Mammary epithelial cell (primary cell): ENCODE data around the gene ROBO1.

ENCODE experiments used
- CTCF ChIP-seq, 2 donors: IDR thresholded peaks in 1 of 2; conservative IDR thresholded peaks in 1 of 2; 2 replicates each; pipeline ENCODE4 v1.5.1; 2011 to 2012; ENCODE audit warnings: inconsistent platforms in 2 of 2, low read length in 2 of 2, mild to moderate bottlenecking in 2 of 2, control low read depth in 1 of 2, low read depth in 1 of 2; ENCODE audit not compliant: insufficient read depth in 1 of 2; ENCODE audit errors: extremely low read depth in 1 of 2
- EZH2 ChIP-seq: IDR thresholded peaks from 2 replicates; pipeline ENCODE4 v1.6.1; 2012; ENCODE audit warnings: low read length, inconsistent platforms, borderline replicate concordance

GRCh38 chr3:79410136-79410535, 357.7 kb downstream of the ROBO1 start:
- TF ChIP-seq CTCF (conservative IDR thresholded peaks at IDR 0.05 in 1 of 2, IDR thresholded peaks at IDR 0.05 in 1 of 2; ENCODE audit: extremely low read depth in 1 of 2, insufficient read depth in 1 of 2, low read depth in 1 of 2, low read length in 2 of 2) (no peak), EZH2 (no peak)
